Amniotic epithelial cell (primary cell): Measurements from ENCODE around the gene FOXN3.

Source experiments
- DNase-seq: peaks from one replicate; pipeline ENCODE4 v3.0.0-alpha.2; 2010; ENCODE audit warnings: low read depth

Gene FOXN3

GRCh38 chr14:89331398-89331797, 85.6 kb downstream of the FOXN3 start:
- no peak for DNase-seq

GRCh38 chr14:89330236-89331002, 86.6 kb downstream of the FOXN3 start:
- DNase-seq, result peak; percentile 92

- DNase-seq, result peak; percentile 54
Measured at GRCh38 chr14:89327771-89328212, 89.2 kb downstream of the FOXN3 start.

GRCh38 chr14:89325959-89326358, 91.1 kb downstream of the FOXN3 start:
- no peak for DNase-seq

- DNase-seq, result no peak
Measured at GRCh38 chr14:89325299-89325883, 91.6 kb downstream of the FOXN3 start.

GRCh38 chr14:89324501-89325298, 92.3 kb downstream of the FOXN3 start:
- no peak for DNase-seq

GRCh38 chr14:89320381-89321000, 96.5 kb downstream of the FOXN3 start:
- DNase-seq, result peak; percentile 23

- DNase-seq, result no peak
Measured at GRCh38 chr14:89319687-89320086, 97.3 kb downstream of the FOXN3 start.

- no peak for DNase-seq
Measured at GRCh38 chr14:89317051-89317691, 99.9 kb downstream of the FOXN3 start.

- DNase-seq, result no peak
Measured at GRCh38 chr14:89315493-89316470, 101.3 kb downstream of the FOXN3 start.

- no peak for DNase-seq
Measured at GRCh38 chr14:89314274-89314673, 102.8 kb downstream of the FOXN3 start.

GRCh38 chr14:89312932-89313331, 104.1 kb downstream of the FOXN3 start:
- DNase-seq, result no peak

- DNase-seq, result no peak
Measured at GRCh38 chr14:89310211-89310610, 106.8 kb downstream of the FOXN3 start.

GRCh38 chr14:89309670-89310177, 107.3 kb downstream of the FOXN3 start:
- DNase-seq, result no peak

- no peak for DNase-seq
Measured at GRCh38 chr14:89308232-89308959, 108.6 kb downstream of the FOXN3 start.

GRCh38 chr14:89307409-89307808, 109.6 kb downstream of the FOXN3 start:
- DNase-seq, result no peak

GRCh38 chr14:89304972-89305703, 111.9 kb downstream of the FOXN3 start:
- DNase-seq, result peak; percentile 57

GRCh38 chr14:89304561-89304960, 112.5 kb downstream of the FOXN3 start:
- no peak for DNase-seq
